ENCODE data around the gene MASP1.

GRCh38 chr3:187207624-187208023 lies 83.9 kb downstream of the MASP1 start:
- no peak for TF ChIP-seq EZH2 (IDR thresholded peaks at IDR 0.05; ENCODE audit: low read length, missing control alignments)
- TF ChIP-seq, protein P1, sequence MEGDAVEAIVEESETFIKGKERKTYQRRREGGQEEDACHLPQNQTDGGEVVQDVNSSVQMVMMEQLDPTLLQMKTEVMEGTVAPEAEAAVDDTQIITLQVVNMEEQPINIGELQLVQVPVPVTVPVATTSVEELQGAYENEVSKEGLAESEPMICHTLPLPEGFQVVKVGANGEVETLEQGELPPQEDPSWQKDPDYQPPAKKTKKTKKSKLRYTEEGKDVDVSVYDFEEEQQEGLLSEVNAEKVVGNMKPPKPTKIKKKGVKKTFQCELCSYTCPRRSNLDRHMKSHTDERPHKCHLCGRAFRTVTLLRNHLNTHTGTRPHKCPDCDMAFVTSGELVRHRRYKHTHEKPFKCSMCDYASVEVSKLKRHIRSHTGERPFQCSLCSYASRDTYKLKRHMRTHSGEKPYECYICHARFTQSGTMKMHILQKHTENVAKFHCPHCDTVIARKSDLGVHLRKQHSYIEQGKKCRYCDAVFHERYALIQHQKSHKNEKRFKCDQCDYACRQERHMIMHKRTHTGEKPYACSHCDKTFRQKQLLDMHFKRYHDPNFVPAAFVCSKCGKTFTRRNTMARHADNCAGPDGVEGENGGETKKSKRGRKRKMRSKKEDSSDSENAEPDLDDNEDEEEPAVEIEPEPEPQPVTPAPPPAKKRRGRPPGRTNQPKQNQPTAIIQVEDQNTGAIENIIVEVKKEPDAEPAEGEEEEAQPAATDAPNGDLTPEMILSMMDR (conservative IDR thresholded peaks at IDR 0.05 in 1 of 2, IDR thresholded peaks at IDR 0.05 in 1 of 2; ENCODE audit: low read depth in 1 of 2, low read length in 2 of 2), result no peak

All from fibroblast of lung (primary cell).